Esophagus muscularis mucosa (tissue), 4 donors: ENCODE measurements around the gene FBXL19. TPM values are rescaled to one million over a fixed set of nuclear protein-coding genes. Genes with fewer than 3 reads are reported as not detected.

Experiments used
- DNase-seq: peaks from one replicate; pipeline ENCODE4 v3.0.0-alpha.2; 2017; ENCODE audit errors: extremely low spot score
- H3K27ac ChIP-seq, 4 donors: fragments of 200-600 bp; sonication (generic); replicated peaks in 1 of 4; 1 replicate in 3 of 4; 2 replicates in 1 of 4; pipeline ENCODE4 v1.5.1; 2016 to 2019; ENCODE audit warnings: mild to moderate bottlenecking in 1 of 4
- H3K27me3 ChIP-seq, 4 donors: fragments of 200-600 bp; sonication (generic); one replicate each; pipeline versions ENCODE4 v1.5.1 to v1.6.0; 2016 to 2019
- H3K36me3 ChIP-seq, 4 donors: fragments of 200-600 bp; sonication (generic); one replicate each; pipeline ENCODE4 v1.5.1; 2016 to 2019
- H3K4me1 ChIP-seq, 4 donors: fragments of 200-600 bp; sonication (generic); one replicate each; pipeline ENCODE4 v1.5.1; 2016 to 2019
- H3K4me3 ChIP-seq, 4 donors: fragments of 200-600 bp; sonication (generic); 1 replicate in 2 of 4; 2 replicates in 2 of 4; pipeline ENCODE4 v1.5.1; 2016 to 2019; ENCODE audit warnings: mild to moderate bottlenecking in 4 of 4, moderate library complexity in 1 of 4
- H3K9me3 ChIP-seq, 4 donors: fragments of 200-600 bp; sonication (generic); 1 replicate in 3 of 4; 2 replicates in 1 of 4; pipeline ENCODE4 v1.5.1; 2016 to 2019
- CTCF ChIP-seq, 3 experiments: fragments of 200-600 bp in 2 of 3; fragments of 450-650 bp in 1 of 3; sonication (generic) in 2 of 3; IDR thresholded peaks; one replicate each; pipeline ENCODE4 v1.5.1; 2017 to 2019; ENCODE audit warnings: antibody characterized with exemption in 3 of 3, mild to moderate bottlenecking in 2 of 3, moderate library complexity in 1 of 3
- EP300 ChIP-seq: sonication (generic); formaldehyde crosslinking; IDR thresholded peaks from one replicate; pipeline ENCODE4 v1.6.1; 2017; ENCODE audit warnings: antibody characterized with exemption
- POLR2A ChIP-seq: fragments of 450-650 bp; IDR thresholded peaks from one replicate; pipeline ENCODE4 v1.6.1; 2017; ENCODE audit warnings: antibody characterized with exemption, moderate library complexity, mild to moderate bottlenecking, low read depth
- POLR2AphosphoS5 ChIP-seq, 2 donors: sonication (generic); formaldehyde crosslinking; IDR thresholded peaks; one replicate each; pipeline ENCODE4 v1.6.1; 2017; ENCODE audit warnings: antibody characterized with exemption in 2 of 2
- WGBS: methylation state at CpG from one replicate; pipeline ENCODE4 v1.1.5; 2018; 5-methylcytosine and 5-hydroxymethylcytosine counted together
- intact Hi-C: fragments of 100-400 bp; cut with DNase I; formaldehyde crosslinking; loops from one replicate; pipeline ENCODE4 v1.15.1; 2023
- total RNA-seq, 4 donors: library from RNA; depleted of rRNA; stranded (reverse); fragments of >200 nt; gene quantifications; one replicate each; pipeline versions ENCODE4 v1.1.0 to v1.2.1, GENCODE V29; 2016

The FBXL19 gene
- total RNA-seq, 4 donors from 2014 or later = 12.1 to 28.1 (median 17.7) TPM

- WGBS = 87% methylated on average over 15 of the region's 15 CpGs
- H3K4me1 ChIP-seq = peaks cover 0 to 5% (median 0%) of the 10 kb centered on the region in 4 donors
- no peak overlapping the region for H3K27ac ChIP-seq
- H3K27me3 ChIP-seq = no peaks in the 10 kb centered on the region
- intact Hi-C loops = loop anchor here (10.0 kb wide), 1 partner anchor 739 kb away; no protein-coding TSS in a partner anchor
- no peaks in the 10 kb centered on the region for H3K9me3 ChIP-seq
- no peak for DNase-seq
- H3K4me3 ChIP-seq = no peak overlapping the region
- peaks cover 84 to 100% (median 99%) of the 10 kb centered on the region in 4 donors for H3K36me3 ChIP-seq
- no peak for TF ChIP-seq POLR2AphosphoS5 (IDR thresholded peaks at IDR 0.05)
- no peak for TF ChIP-seq EP300
- TF ChIP-seq CTCF (IDR thresholded peaks at IDR 0.05) = no peak
- TF ChIP-seq POLR2A = no peak
Observed at GRCh38 chr16:30965436-30965835, 42.1 kb downstream of the FBXL19 start.

GRCh38 chr16:30966033-30966619, 42.8 kb downstream of the FBXL19 start:
- no peaks in the 10 kb centered on the region for H3K9me3 ChIP-seq
- H3K27ac ChIP-seq = no peak overlapping the region
- intact Hi-C loops = loop anchor here (10.0 kb wide), 1 partner anchor 739 kb away; no protein-coding TSS in a partner anchor
- peaks cover 0 to 5% (median 0%) of the 10 kb centered on the region in 4 donors for H3K4me1 ChIP-seq
- H3K27me3 ChIP-seq = no peaks in the 10 kb centered on the region
- H3K36me3 ChIP-seq = peaks cover 86 to 100% (median 100%) of the 10 kb centered on the region in 4 donors
- no peak for DNase-seq
- TF ChIP-seq POLR2AphosphoS5 (IDR thresholded peaks at IDR 0.05) (no peak), CTCF (IDR thresholded peaks at IDR 0.05) (no peak), POLR2A (no peak), EP300 (no peak)
- H3K4me3 ChIP-seq = no peak overlapping the region
- WGBS = 92% methylated on average over 14 of the region's 19 CpGs

GRCh38 chr16:30967795-30968194, 44.4 kb downstream of the FBXL19 start:
- 89% methylated on average over 4 of the region's 4 CpGs for WGBS
- no peak overlapping the region for H3K27ac ChIP-seq
- no peaks in the 10 kb centered on the region for H3K27me3 ChIP-seq
- no peak overlapping the region for H3K4me3 ChIP-seq
- no peak for DNase-seq
- intact Hi-C loops = loop anchor here (10.0 kb wide), 1 partner anchor 737 kb away; no protein-coding TSS in a partner anchor
- peaks cover 86 to 100% (median 100%) of the 10 kb centered on the region in 4 donors for H3K36me3 ChIP-seq
- no peaks in the 10 kb centered on the region for H3K9me3 ChIP-seq
- TF ChIP-seq POLR2AphosphoS5 (IDR thresholded peaks at IDR 0.05) = no peak
- TF ChIP-seq POLR2A = no peak
- TF ChIP-seq EP300 = no peak
- no peak for TF ChIP-seq CTCF (IDR thresholded peaks at IDR 0.05)
- peaks cover 0 to 5% (median 0%) of the 10 kb centered on the region in 4 donors for H3K4me1 ChIP-seq

- peaks cover 85 to 100% (median 100%) of the 10 kb centered on the region in 4 donors for H3K36me3 ChIP-seq
- no peaks in the 10 kb centered on the region for H3K27me3 ChIP-seq
- no peak overlapping the region for H3K4me3 ChIP-seq
- no peaks in the 10 kb centered on the region for H3K9me3 ChIP-seq
- peaks cover 0 to 5% (median 0%) of the 10 kb centered on the region in 4 donors for H3K4me1 ChIP-seq
- no peak for DNase-seq
- no peak overlapping the region for H3K27ac ChIP-seq
- intact Hi-C loops = loop anchor here (10.0 kb wide), 1 partner anchor 735 kb away; no protein-coding TSS in a partner anchor
- WGBS = 96% methylated on average over 19 of the region's 19 CpGs
- TF ChIP-seq POLR2AphosphoS5 (IDR thresholded peaks at IDR 0.05) = no peak
- no peak for TF ChIP-seq CTCF (IDR thresholded peaks at IDR 0.05)
- no peak for TF ChIP-seq EP300
- TF ChIP-seq POLR2A = no peak
Observed at GRCh38 chr16:30969246-30969842, 46.0 kb downstream of the FBXL19 start.
